ENCODE data around the gene PRM2. TPM values are rescaled to one million over a fixed set of nuclear protein-coding genes. Genes with fewer than 3 reads are reported as not detected.

Gene PRM2
- polyA plus RNA-seq, 1 of the 3 experiments (the other 2 are of a cell fraction): not detected

GRCh38 chr16:11312718-11313492 is 36.6 kb upstream of the PRM2 start:
- TF ChIP-seq, protein P1, sequence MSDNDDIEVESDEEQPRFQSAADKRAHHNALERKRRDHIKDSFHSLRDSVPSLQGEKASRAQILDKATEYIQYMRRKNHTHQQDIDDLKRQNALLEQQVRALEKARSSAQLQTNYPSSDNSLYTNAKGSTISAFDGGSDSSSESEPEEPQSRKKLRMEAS (IDR thresholded peaks at IDR 0.05; ENCODE audit: low read depth): 0 out of 2 replicates have a peak, but pooled peaks have one; percentile 19
- TF ChIP-seq GABPA (IDR thresholded peaks at IDR 0.05; ENCODE audit: low read depth): no peak
- TF ChIP-seq NRF1 (IDR thresholded peaks at IDR 0.05; ENCODE audit: low read depth, low read length): no peak
- TF ChIP-seq, protein P2, sequence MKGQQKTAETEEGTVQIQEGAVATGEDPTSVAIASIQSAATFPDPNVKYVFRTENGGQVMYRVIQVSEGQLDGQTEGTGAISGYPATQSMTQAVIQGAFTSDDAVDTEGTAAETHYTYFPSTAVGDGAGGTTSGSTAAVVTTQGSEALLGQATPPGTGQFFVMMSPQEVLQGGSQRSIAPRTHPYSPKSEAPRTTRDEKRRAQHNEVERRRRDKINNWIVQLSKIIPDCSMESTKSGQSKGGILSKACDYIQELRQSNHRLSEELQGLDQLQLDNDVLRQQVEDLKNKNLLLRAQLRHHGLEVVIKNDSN (IDR thresholded peaks at IDR 0.05; ENCODE audit: borderline replicate concordance, low read depth): 0 out of 2 replicates have a peak, but pooled peaks have one; percentile 10
- H4K20me1 ChIP-seq (ENCODE audit: insufficient read depth): no peaks in the 10 kb centered on the region
- H3K79me2 ChIP-seq (ENCODE audit: insufficient read depth): no peaks in the 10 kb centered on the region
- no peaks in the 10 kb centered on the region for H3K36me3 ChIP-seq (replicated peaks in 1 of 2; ENCODE audit: control insufficient read depth in 1 of 2, insufficient read depth in 2 of 2, low read length in 1 of 2)
- no peak for DNase-seq
- H3F3A ChIP-seq (replicated peaks; ENCODE audit: insufficient read depth): no peaks in the 10 kb centered on the region
- peak overlapping the region; percentile 33; the same call in 1 of the 2 replicates for H3K4me2 ChIP-seq
- no peak overlapping the region for H3K4me3 ChIP-seq (ENCODE audit: low read depth in 2 of 2, low read length in 1 of 2)
- H2AFZ ChIP-seq (ENCODE audit: low read depth): no peak overlapping the region; the same call in 1 of the 2 replicates
- H3K9me2 ChIP-seq: no peaks in the 10 kb centered on the region
- H3K9me3 ChIP-seq: no peaks in the 10 kb centered on the region
- POLR2A ChIA-PET: no interaction called here
- H3K4me1 ChIP-seq (ENCODE audit: control insufficient read depth in 1 of 2, insufficient read depth in 2 of 2, low read depth in 1 of 2, low read length in 1 of 2): peaks cover 0 to 8% of the 10 kb centered on the region in 2 experiments; a peak in 1 of 4 replicates
- WGBS (ENCODE audit: low lambda C conversion rate): 69% methylated on average over 8 of the region's 8 CpGs
- no peak overlapping the region for H3K9ac ChIP-seq
- H3K27me3 ChIP-seq (ENCODE audit: insufficient read depth): no peaks in the 10 kb centered on the region
- CTCF ChIA-PET: interaction anchor here (0.6 to 1.5 kb wide), 2 partner anchors 11 to 14 kb away, joined by 3 read pairs; no protein-coding TSS in a partner anchor
- peak overlapping the region in 1 of 2 experiments; percentile 17; a peak in 1 of 4 replicates for H3K27ac ChIP-seq (ENCODE audit: low read depth in 2 of 2, low read length in 1 of 2)

DNA sequence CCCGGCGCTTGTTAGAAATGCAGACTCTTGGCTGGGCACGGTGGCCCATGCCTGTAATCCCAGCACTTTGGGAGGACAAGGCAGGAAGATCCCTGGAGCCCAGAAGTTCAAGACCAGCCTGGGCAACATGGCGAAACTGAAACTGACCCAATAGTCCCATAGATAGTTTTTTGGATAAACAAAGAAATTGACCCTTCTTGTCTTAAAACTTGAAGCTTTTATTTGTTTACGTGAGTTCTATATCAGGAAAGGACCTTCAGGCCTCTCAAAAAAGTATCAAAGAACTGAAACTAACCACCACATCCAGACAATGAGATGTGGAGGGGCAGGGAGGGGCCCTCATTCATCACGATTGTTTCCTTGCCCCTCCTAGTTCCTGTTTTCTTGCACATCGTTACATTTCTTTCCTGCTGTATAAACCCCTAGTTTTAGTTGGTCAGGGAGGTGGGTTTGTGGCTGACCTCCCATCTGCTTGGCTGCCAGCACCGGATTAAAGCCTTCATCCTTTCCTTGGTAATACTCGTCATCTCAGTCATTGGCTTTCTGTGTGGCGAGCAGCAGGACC is 34.8 kb upstream of the PRM2 start:
- ChIA-PET CTCF (interaction anchor here (1.5 kb wide), 1 partner anchor 13 kb away, joined by 3 read pairs; no protein-coding TSS in a partner anchor), POLR2A (no interaction called here)
- H3K9ac ChIP-seq: no peak overlapping the region
- 92% methylated on average over 10 of the region's 10 CpGs for WGBS (ENCODE audit: low lambda C conversion rate)
- no peaks in the 10 kb centered on the region for H3K9me3 ChIP-seq
- no peak overlapping the region for H3K27ac ChIP-seq (ENCODE audit: low read depth in 2 of 2, low read length in 1 of 2)
- H3K4me3 ChIP-seq (ENCODE audit: low read depth in 2 of 2, low read length in 1 of 2): no peak overlapping the region
- H3F3A ChIP-seq (replicated peaks; ENCODE audit: insufficient read depth): no peaks in the 10 kb centered on the region
- no peak overlapping the region for H2AFZ ChIP-seq (ENCODE audit: low read depth)
- no peaks in the 10 kb centered on the region for H4K20me1 ChIP-seq (ENCODE audit: insufficient read depth)
- H3K27me3 ChIP-seq (ENCODE audit: insufficient read depth): no peaks in the 10 kb centered on the region
- TF ChIP-seq MEF2A (IDR thresholded peaks at IDR 0.05; ENCODE audit: borderline replicate concordance, low read depth) (no peak), SIN3A (IDR thresholded peaks at IDR 0.05; ENCODE audit: borderline replicate concordance, low read depth, low read length) (no peak), GATA2 (CRISPR knock-in tag; IDR thresholded peaks at IDR 0.05) (no peak), RAD21 (IDR thresholded peaks at IDR 0.05; ENCODE audit: low read length) (no peak), EP300 (IDR thresholded peaks at IDR 0.05; ENCODE audit: borderline replicate concordance in 1 of 2, low read depth in 1 of 2, low read length in 1 of 2) (no peak), EZH2phosphoT487 (IDR thresholded peaks at IDR 0.05; ENCODE audit: borderline replicate concordance, low read depth) (no peak), FOSL2 (IDR thresholded peaks at IDR 0.05; ENCODE audit: borderline replicate concordance, low read depth) (no peak), GABPA (IDR thresholded peaks at IDR 0.05; ENCODE audit: low read depth) (no peak), NRF1 (IDR thresholded peaks at IDR 0.05; ENCODE audit: low read depth, low read length) (no peak), USF2 (IDR thresholded peaks at IDR 0.05; ENCODE audit: borderline replicate concordance, low read depth, low read length) (no peak), MXI1 (IDR thresholded peaks at IDR 0.05; ENCODE audit: low read depth, low read length) (no peak)
- no peaks in the 10 kb centered on the region for H3K79me2 ChIP-seq (ENCODE audit: insufficient read depth)
- H3K4me1 ChIP-seq (ENCODE audit: control insufficient read depth in 1 of 2, insufficient read depth in 2 of 2, low read depth in 1 of 2, low read length in 1 of 2): peaks cover 0 to 8% of the 10 kb centered on the region in 2 experiments; a peak in 1 of 4 replicates
- H3K36me3 ChIP-seq (replicated peaks in 1 of 2; ENCODE audit: control insufficient read depth in 1 of 2, insufficient read depth in 2 of 2, low read length in 1 of 2): no peaks in the 10 kb centered on the region
- H3K9me2 ChIP-seq: no peaks in the 10 kb centered on the region
- H3K4me2 ChIP-seq: no peak overlapping the region
- DNase-seq: no peak

Measured in SK-N-SH (cell line).